ENCODE measurements around the gene BAHCC1. TPM values are rescaled to one million over a fixed set of nuclear protein-coding genes. Genes with fewer than 3 reads are reported as not detected.

Gene BAHCC1
- total and polyA plus RNA-seq, 9 of the 15 experiments (the other 6 are each of a cell fraction or from before 2014, with no cell fraction given), result 0.14 to 26.9 (median 5.0) TPM

GRCh38 chr17:81471818-81472456 lies 76.7 kb downstream of the BAHCC1 start (continued):
- TF ChIP-seq ZBTB33 (CRISPR knock-in tag; IDR thresholded peaks at IDR 0.05), result peak; percentile 96; the same call in 1 of the 2 replicates
- TF ChIP-seq PHF20 (IDR thresholded peaks at IDR 0.05; ENCODE audit: partially characterized antibody), result peak; percentile 97
- no peak for TF ChIP-seq ZNF696 (CRISPR knock-in tag; conservative IDR thresholded peaks at IDR 0.05)
- no peak for TF ChIP-seq ILF3 (IDR thresholded peaks at IDR 0.05; ENCODE audit: borderline replicate concordance)
- TF ChIP-seq CEBPZ (IDR thresholded peaks at IDR 0.05; ENCODE audit: borderline replicate concordance, low read depth, low read length), result no peak
- TF ChIP-seq E2F1 (CRISPR knock-in tag; IDR thresholded peaks at IDR 0.05), result peak; percentile 93
- TF ChIP-seq CREB3 (tag; conservative IDR thresholded peaks at IDR 0.05; ENCODE audit: low read depth), result peak; percentile 85
- no peak for TF ChIP-seq ZEB2 (IDR thresholded peaks at IDR 0.05)
- TF ChIP-seq OTX1 (CRISPR knock-in tag; IDR thresholded peaks at IDR 0.05), result no peak
- no peak for TF ChIP-seq ARHGAP35 (IDR thresholded peaks at IDR 0.05; ENCODE audit: partially characterized antibody)
- no peak for TF ChIP-seq MITF (IDR thresholded peaks at IDR 0.05)
- no peak for TF ChIP-seq ZBED1 (IDR thresholded peaks at IDR 0.05)
- TF ChIP-seq SIN3B (IDR thresholded peaks at IDR 0.05; ENCODE audit: low read depth), result peak; percentile 100
- TF ChIP-seq RBM34 (IDR thresholded peaks at IDR 0.05; ENCODE audit: borderline replicate concordance, insufficient read depth, low read length), result no peak
- TF ChIP-seq ZNF121 (CRISPR knock-in tag; conservative IDR thresholded peaks at IDR 0.05), result no peak
- no peak for TF ChIP-seq ZNF3 (CRISPR knock-in tag; IDR thresholded peaks at IDR 0.05)
- TF ChIP-seq VEZF1 (CRISPR knock-in tag; IDR thresholded peaks at IDR 0.05), result peak; percentile 17; the same call in 1 of the 2 replicates
- TF ChIP-seq TAF15 (IDR thresholded peaks at IDR 0.05; ENCODE audit: low read depth, low read length), result no peak
